DND-41 (cell line): ENCODE measurements around the gene IQSEC2.

Experiments used
- ATAC-seq: fragments of 200-7000 bp; cut with Tn5 transposase; 3 replicates; pipeline ENCODE4 v1.9.1; 2021; ENCODE audit warnings: low read depth; ENCODE audit not compliant: insufficient read depth
- DNase-seq: peaks from one replicate; pipeline ENCODE4 v3.0.0-alpha.2; 2020
- H2AFZ ChIP-seq: 2 replicates; pipeline ENCODE4 v1.6.0; 2012; ENCODE audit warnings: low read depth, low read length
- H3K27ac ChIP-seq: 2 replicates; pipeline ENCODE4 v1.5.1; 2012; ENCODE audit warnings: low read length, inconsistent platforms
- H3K27me3 ChIP-seq: fragments of 200-600 bp; sonication (generic); 2 replicates; pipeline ENCODE4 v1.6.0; 2012; ENCODE audit warnings: low read length, mild to moderate bottlenecking, inconsistent platforms; ENCODE audit not compliant: insufficient read depth, poor library complexity
- H3K36me3 ChIP-seq: 2 replicates; pipeline ENCODE4 v1.5.1; 2012; ENCODE audit warnings: low read length, inconsistent platforms; ENCODE audit not compliant: insufficient read depth
- H3K4me1 ChIP-seq: 2 replicates; pipeline ENCODE4 v1.5.1; 2012; ENCODE audit warnings: mild to moderate bottlenecking, low read length; ENCODE audit not compliant: insufficient read depth
- H3K4me2 ChIP-seq: 2 replicates; pipeline ENCODE4 v1.6.0; 2012; ENCODE audit warnings: mild to moderate bottlenecking, moderate library complexity, low read length, inconsistent platforms; ENCODE audit not compliant: insufficient read depth
- H3K4me3 ChIP-seq, 2 experiments: fragments of 200-600 bp in 1 of 2; shearing (Covaris generic) in 1 of 2; 2 replicates each; pipeline ENCODE4 v1.5.1; 2012 to 2016; ENCODE audit warnings: inconsistent platforms in 2 of 2, low read length in 2 of 2, mild to moderate bottlenecking in 2 of 2, low read depth in 1 of 2, moderate library complexity in 1 of 2
- H3K79me2 ChIP-seq: 2 replicates; pipeline ENCODE4 v1.6.0; 2012; ENCODE audit warnings: low read length, inconsistent platforms; ENCODE audit not compliant: insufficient read depth
- H3K9ac ChIP-seq: 2 replicates; pipeline ENCODE4 v1.6.0; 2012; ENCODE audit warnings: low read depth, mild to moderate bottlenecking, inconsistent platforms, low read length, moderate library complexity
- H3K9me3 ChIP-seq: 2 replicates; pipeline ENCODE4 v1.5.1; 2012; ENCODE audit warnings: low read length, moderate library complexity, mild to moderate bottlenecking, inconsistent platforms; ENCODE audit not compliant: insufficient read depth, severe bottlenecking
- H4K20me1 ChIP-seq: 2 replicates; pipeline ENCODE4 v1.6.0; 2012; ENCODE audit warnings: low read length; ENCODE audit not compliant: insufficient read depth
- CTCF ChIP-seq: IDR thresholded peaks from 2 replicates; pipeline ENCODE4 v1.5.1; 2012; ENCODE audit warnings: borderline replicate concordance, low read length, moderate library complexity, mild to moderate bottlenecking; ENCODE audit not compliant: poor library complexity, severe bottlenecking; ENCODE audit errors: extremely low read depth
- EZH2 ChIP-seq: IDR thresholded peaks from 3 replicates; pipeline ENCODE4 v1.6.1; 2012; ENCODE audit warnings: borderline replicate concordance, low read depth, mild to moderate bottlenecking, moderate library complexity, low read length, inconsistent platforms; ENCODE audit not compliant: severe bottlenecking

The IQSEC2 gene

DNA sequence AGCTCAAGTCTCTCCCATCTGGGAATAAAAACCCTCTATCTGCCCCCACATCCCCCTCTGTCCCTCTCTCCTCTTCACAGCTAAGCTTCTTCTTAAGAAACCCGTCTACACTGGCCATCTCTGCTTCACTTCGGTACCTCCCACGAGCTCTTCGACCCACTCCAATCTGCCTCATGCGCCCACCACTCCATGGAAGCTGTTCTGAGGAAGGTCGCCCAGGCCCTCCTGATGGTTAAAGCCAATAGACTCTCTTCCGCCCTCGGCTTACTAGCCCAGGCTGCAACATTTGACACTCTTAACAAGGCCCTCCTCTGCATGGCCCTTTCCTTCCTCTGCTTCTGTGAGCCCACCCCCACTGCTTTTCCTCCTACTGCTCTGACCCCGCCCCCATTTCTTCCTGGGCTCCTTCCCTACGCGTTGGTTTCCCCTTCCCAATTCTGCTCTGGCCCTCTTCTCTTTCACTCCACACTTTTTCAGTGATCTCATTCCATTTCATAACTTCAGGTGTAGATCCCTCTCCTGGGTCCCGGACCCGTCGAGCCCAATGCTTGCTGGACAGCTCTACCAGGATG lies 11.8 kb downstream of the IQSEC2 start:
- no peaks in the 10 kb centered on the region for H4K20me1 ChIP-seq
- no peaks in the 10 kb centered on the region for H3K9me3 ChIP-seq
- H3K36me3 ChIP-seq, result no peaks in the 10 kb centered on the region
- no peaks in the 10 kb centered on the region for H3K79me2 ChIP-seq
- H3K27me3 ChIP-seq, result peaks cover 9% of the 10 kb centered on the region
- no peak overlapping the region for H2AFZ ChIP-seq
- no peak overlapping the region for H3K4me3 ChIP-seq
- no peak for ATAC-seq
- DNase-seq, result no peak
- TF ChIP-seq EZH2 (no peak), CTCF (no peak)
- H3K27ac ChIP-seq, result no peak overlapping the region
- H3K4me2 ChIP-seq, result no peak overlapping the region
- H3K9ac ChIP-seq, result no peak overlapping the region
- no peaks in the 10 kb centered on the region for H3K4me1 ChIP-seq

- Histone ChIP-seq H3K79me2 (no peaks in the 10 kb centered on the region), H3K4me1 (no peaks in the 10 kb centered on the region), H2AFZ (no peak overlapping the region), H3K9me3 (no peaks in the 10 kb centered on the region), H3K4me2 (no peak overlapping the region), H3K27me3 (peaks cover 9% of the 10 kb centered on the region), H4K20me1 (no peaks in the 10 kb centered on the region), H3K27ac (no peak overlapping the region), H3K36me3 (no peaks in the 10 kb centered on the region), H3K9ac (no peak overlapping the region), H3K4me3 (no peak overlapping the region)
- DNase-seq, result no peak
- no peak for ATAC-seq
- TF ChIP-seq CTCF, result no peak
- TF ChIP-seq EZH2, result no peak
Observed at GRCh38 chrX:53268173-53268572, 13.2 kb downstream of the IQSEC2 start.

GRCh38 chrX:53266914-53267313 lies 14.5 kb downstream of the IQSEC2 start:
- Histone ChIP-seq H3K9me3 (no peaks in the 10 kb centered on the region), H3K4me1 (no peaks in the 10 kb centered on the region), H3K4me2 (no peak overlapping the region), H3K36me3 (no peaks in the 10 kb centered on the region), H2AFZ (no peak overlapping the region), H3K9ac (no peak overlapping the region), H3K4me3 (no peak overlapping the region), H3K27me3 (peaks cover 9% of the 10 kb centered on the region), H3K79me2 (no peaks in the 10 kb centered on the region), H3K27ac (no peak overlapping the region), H4K20me1 (no peaks in the 10 kb centered on the region)
- no peak for ATAC-seq
- TF ChIP-seq CTCF (no peak), EZH2 (no peak)
- no peak for DNase-seq
